ENCODE results near the gene NELFCD. TPM values are rescaled to one million over a fixed set of nuclear protein-coding genes. Genes with fewer than 3 reads are reported as not detected.
A peak's percentile ranks its signal among the peaks of the same experiment; 100 is the strongest.

Gene NELFCD
- total RNA-seq, 4 donors from 2014 or later = 96.6 to 129 (median 113) TPM

GRCh38 chr20:59026904-59027740 lies 46.1 kb downstream of the NELFCD start:
- DNase-seq = no peak
- Histone ChIP-seq H3K27me3 (no peaks in the 10 kb centered on the region), H3K4me1 (peaks cover 29 to 34% of the 10 kb centered on the region in 2 donors), H3K36me3 (peaks cover 45 to 47% of the 10 kb centered on the region in 2 donors), H3K4me3 (replicated peaks in 1 of 3) (no peak overlapping the region), H3K27ac (peak overlapping the region in 1 of 3 donors; percentile 4), H3K9me3 (no peaks in the 10 kb centered on the region)
- intact Hi-C loops (cut with DNase I) = no loop called here
- TF ChIP-seq POLR2A (IDR thresholded peaks at IDR 0.05) = no peak
- no peak for TF ChIP-seq CTCF (IDR thresholded peaks at IDR 0.05)
- 83 to 87% methylated on average over 5 of the region's 5 CpGs for WGBS, 2 donors

GRCh38 chr20:59027741-59028320 lies 46.8 kb downstream of the NELFCD start:
- no peak overlapping the region for H3K4me3 ChIP-seq (replicated peaks in 1 of 3)
- no peaks in the 10 kb centered on the region for H3K27me3 ChIP-seq
- TF ChIP-seq POLR2A (IDR thresholded peaks at IDR 0.05) (no peak), CTCF (IDR thresholded peaks at IDR 0.05) (no peak)
- no peaks in the 10 kb centered on the region for H3K9me3 ChIP-seq
- H3K27ac ChIP-seq = peak overlapping the region in 1 of 3 donors; percentile 4
- no peak for DNase-seq
- intact Hi-C loops (cut with DNase I) = no loop called here
- H3K4me1 ChIP-seq = peaks cover 29 to 34% of the 10 kb centered on the region in 2 donors
- H3K36me3 ChIP-seq = peaks cover 38 to 45% of the 10 kb centered on the region in 2 donors
- 83 to 86% methylated on average over 8 of the region's 8 CpGs for WGBS, 2 donors

- peak overlapping the region in 1 of 3 donors; percentile 6 for H3K27ac ChIP-seq
- no peak overlapping the region for H3K4me3 ChIP-seq (replicated peaks in 1 of 3)
- peaks cover 28 to 40% of the 10 kb centered on the region in 2 donors for H3K36me3 ChIP-seq
- H3K27me3 ChIP-seq = no peaks in the 10 kb centered on the region
- peaks cover 29 to 34% of the 10 kb centered on the region in 2 donors for H3K4me1 ChIP-seq
- TF ChIP-seq POLR2A (IDR thresholded peaks at IDR 0.05) (no peak), CTCF (IDR thresholded peaks at IDR 0.05) (no peak)
- WGBS, 2 donors = 27 to 32% methylated on average over 2 of the region's 2 CpGs
- no peaks in the 10 kb centered on the region for H3K9me3 ChIP-seq
- DNase-seq = no peak
- intact Hi-C loops (cut with DNase I) = no loop called here
Measured at GRCh38 chr20:59028812-59029211, 47.8 kb downstream of the NELFCD start.

GRCh38 chr20:59030911-59031563 lies 50.0 kb downstream of the NELFCD start:
- no peak for TF ChIP-seq POLR2A (IDR thresholded peaks at IDR 0.05)
- TF ChIP-seq CTCF (IDR thresholded peaks at IDR 0.05) = no peak
- intact Hi-C loops (cut with DNase I) = loop anchor here (10.0 kb wide), 1 partner anchor 46 kb away; the partner anchor contains the start of gene NELFCD
- H3K36me3 ChIP-seq = peaks cover 22 to 40% of the 10 kb centered on the region in 2 donors
- H3K4me3 ChIP-seq (replicated peaks in 1 of 3) = peak overlapping the region in 1 of 3 donors; percentile 58
- peak overlapping the region in 2 of 3 donors; percentile 86 to 92 for H3K27ac ChIP-seq
- 53 to 62% methylated on average over 7 of the region's 7 CpGs for WGBS, 2 donors
- H3K27me3 ChIP-seq = no peaks in the 10 kb centered on the region
- no peak for DNase-seq
- peaks cover 29 to 34% of the 10 kb centered on the region in 2 donors for H3K4me1 ChIP-seq
- no peaks in the 10 kb centered on the region for H3K9me3 ChIP-seq

All from thyroid gland (tissue), 4 donors.